Measurements from ENCODE around the gene ANXA2R. TPM values are rescaled to one million over a fixed set of nuclear protein-coding genes. Genes with fewer than 3 reads are reported as not detected.

Gene ANXA2R
- polyA plus RNA-seq, 1 experiment = 0.74 TPM

- DNase-seq (ENCODE audit: low read depth) = no peak
- POLR2A ChIA-PET = interaction anchor here (0.8 to 1.4 kb wide), 2 partner anchors 11 to 45 kb away, joined by 4 to 6 read pairs; no protein-coding TSS in a partner anchor
- H3K36me3 ChIP-seq (ENCODE audit: control insufficient read depth, insufficient read depth, low read length) = no peaks in the 10 kb centered on the region
- H3K4me3 ChIP-seq (ENCODE audit: low read depth, low read length) = peak overlapping the region; percentile 33
- CTCF ChIA-PET = interaction anchor here (0.9 to 2.2 kb wide), 8 partner anchors 11 to 112 kb away, joined by 3 to 8 read pairs (median 5); no protein-coding TSS in a partner anchor
- no peak for TF ChIP-seq CTCF (IDR thresholded peaks at IDR 0.05; ENCODE audit: insufficient read depth, low read depth, low read length)
- H3K27me3 ChIP-seq (ENCODE audit: control insufficient read depth, insufficient read depth, low read length) = no peaks in the 10 kb centered on the region
These were observed 19.7 kb downstream of the ANXA2R start for GRCh38 chr5:43020399-43020746.

GRCh38 chr5:43019614-43020398 is 20.3 kb downstream of the ANXA2R start:
- peak; percentile 52 for TF ChIP-seq CTCF (IDR thresholded peaks at IDR 0.05; ENCODE audit: insufficient read depth, low read depth, low read length)
- Histone ChIP-seq H3K4me3 (ENCODE audit: low read depth, low read length) (peak overlapping the region; percentile 33), H3K36me3 (ENCODE audit: control insufficient read depth, insufficient read depth, low read length) (no peaks in the 10 kb centered on the region), H3K27me3 (ENCODE audit: control insufficient read depth, insufficient read depth, low read length) (no peaks in the 10 kb centered on the region)
- ChIA-PET POLR2A (interaction anchor here (0.8 to 1.4 kb wide), 2 partner anchors 11 to 45 kb away, joined by 4 to 6 read pairs; no protein-coding TSS in a partner anchor), CTCF (interaction anchor here (0.8 to 2.2 kb wide), 12 partner anchors 10 to 111 kb away, joined by 3 to 8 read pairs (median 5); no protein-coding TSS in a partner anchor)
- DNase-seq (ENCODE audit: low read depth) = no peak

- no peaks in the 10 kb centered on the region for H3K36me3 ChIP-seq (ENCODE audit: control insufficient read depth, insufficient read depth, low read length)
- POLR2A ChIA-PET = no interaction called here
- no peak for TF ChIP-seq CTCF (IDR thresholded peaks at IDR 0.05; ENCODE audit: insufficient read depth, low read depth, low read length)
- no peak overlapping the region for H3K4me3 ChIP-seq (ENCODE audit: low read depth, low read length)
- H3K27me3 ChIP-seq (ENCODE audit: control insufficient read depth, insufficient read depth, low read length) = no peaks in the 10 kb centered on the region
- DNase-seq (ENCODE audit: low read depth) = no peak
- CTCF ChIA-PET = interaction anchor here (0.7 to 2.2 kb wide), 9 partner anchors 10 to 111 kb away, joined by 3 to 8 read pairs (median 4); no protein-coding TSS in a partner anchor
These were observed 20.9 kb downstream of the ANXA2R start for GRCh38 chr5:43019291-43019613.

- no peak for DNase-seq (ENCODE audit: low read depth)
- Histone ChIP-seq H3K36me3 (ENCODE audit: control insufficient read depth, insufficient read depth, low read length) (no peaks in the 10 kb centered on the region), H3K4me3 (ENCODE audit: low read depth, low read length) (peak overlapping the region; percentile 49), H3K27me3 (ENCODE audit: control insufficient read depth, insufficient read depth, low read length) (no peaks in the 10 kb centered on the region)
- CTCF ChIA-PET = interaction anchor here (0.9 kb wide), 1 partner anchor 372 kb away, joined by 3 read pairs; no protein-coding TSS in a partner anchor
- no peak for TF ChIP-seq CTCF (IDR thresholded peaks at IDR 0.05; ENCODE audit: insufficient read depth, low read depth, low read length)
- POLR2A ChIA-PET = interaction anchor here (0.8 kb wide), 1 partner anchor 10 kb away, joined by 3 read pairs; no protein-coding TSS in a partner anchor
These were observed 22.7 kb downstream of the ANXA2R start for GRCh38 chr5:43017428-43017815.

GRCh38 chr5:43016217-43016779 is 23.8 kb downstream of the ANXA2R start:
- no peak for DNase-seq (ENCODE audit: low read depth)
- Histone ChIP-seq H3K36me3 (ENCODE audit: control insufficient read depth, insufficient read depth, low read length) (no peaks in the 10 kb centered on the region), H3K27me3 (ENCODE audit: control insufficient read depth, insufficient read depth, low read length) (no peaks in the 10 kb centered on the region), H3K4me3 (ENCODE audit: low read depth, low read length) (no peak overlapping the region)
- POLR2A ChIA-PET = no interaction called here
- TF ChIP-seq CTCF (IDR thresholded peaks at IDR 0.05; ENCODE audit: insufficient read depth, low read depth, low read length) = no peak
- CTCF ChIA-PET = interaction anchor here (0.9 to 1.2 kb wide), 2 partner anchors 9 to 374 kb away, joined by 3 read pairs; no protein-coding TSS in a partner anchor

All from BJ (cell line).